MCF 10A (cell line): Measurements from ENCODE around the gene ZNF687. TPM values are rescaled to one million over a fixed set of nuclear protein-coding genes. Genes with fewer than 3 reads are reported as not detected.

Source experiments
- BruUV-seq: library from RNA; stranded (reverse); fragments of 400-500 nt; replicated peaks from 2 replicates; lab custom pipeline; 2021; lab: Mats Ljungman, UMichigan
- CTCF ChIA-PET: fragments of 300-600 bp; sonication (Branson Sonifier 250); formaldehyde crosslinking; extraction: SDS; loops from one replicate; lab custom pipeline; 2021; ENCODE audit warnings: antibody characterized with exemption, inconsistent platforms; lab: Yijun Ruan, JAX
- POLR2A ChIA-PET: fragments of 300-600, 350-650 bp; sonication (Branson Sonifier 250); formaldehyde crosslinking; extraction: SDS; loops from one replicate; lab custom pipeline; 2020; ENCODE audit warnings: antibody characterized with exemption, inconsistent platforms; lab: Yijun Ruan, JAX
- DNase-seq: peaks from one replicate; pipeline ENCODE4 v3.0.0-alpha.2; 2018; ENCODE audit not compliant: unreplicated experiment
- H3K27ac Mint-ChIP-seq: one replicate; pipeline ENCODE4 v1.8.0; 2022; ENCODE audit warnings: mild to moderate bottlenecking, low read depth, mixed read lengths; ENCODE audit not compliant: unreplicated experiment
- H3K27me3 Mint-ChIP-seq: one replicate; pipeline ENCODE4 v1.8.0; 2022; ENCODE audit warnings: mixed read lengths; ENCODE audit not compliant: insufficient read depth, unreplicated experiment
- H3K36me3 Mint-ChIP-seq: one replicate; pipeline ENCODE4 v1.8.0; 2022; ENCODE audit warnings: mild to moderate bottlenecking, moderate library complexity, mixed read lengths; ENCODE audit not compliant: insufficient read depth, unreplicated experiment
- H3K4me1 Mint-ChIP-seq: one replicate; pipeline ENCODE4 v1.8.0; 2022; ENCODE audit warnings: mixed read lengths; ENCODE audit not compliant: insufficient read depth, unreplicated experiment
- H3K4me3 Mint-ChIP-seq: one replicate; pipeline ENCODE4 v1.8.0; 2022; ENCODE audit warnings: mild to moderate bottlenecking, moderate library complexity, mixed read lengths; ENCODE audit not compliant: unreplicated experiment
- H3K9me3 Mint-ChIP-seq: one replicate; pipeline ENCODE4 v1.8.0; 2022; ENCODE audit warnings: mixed read lengths; ENCODE audit not compliant: unreplicated experiment
- intact Hi-C: fragments of 100-400 bp; cut with micrococcal nuclease; formaldehyde crosslinking; loops from 2 replicates; pipeline ENCODE4 v1.14.1; 2022
- total RNA-seq: library from RNA; stranded (reverse); gene quantifications from 2 replicates; pipeline ENCODE4 v1.2.3, GENCODE V29; 2022
- TF ChIP-seq, protein P1 (sequence below): fragments of 200-600 bp; IDR thresholded peaks from one replicate; pipeline ENCODE4 v1.8.0; 2022; ENCODE audit warnings: antibody characterized with exemption, mild to moderate bottlenecking; ENCODE audit not compliant: unreplicated experiment

The ZNF687 gene
- total RNA-seq, 1 experiment from 2014 or later: 26.3 TPM

DNA sequence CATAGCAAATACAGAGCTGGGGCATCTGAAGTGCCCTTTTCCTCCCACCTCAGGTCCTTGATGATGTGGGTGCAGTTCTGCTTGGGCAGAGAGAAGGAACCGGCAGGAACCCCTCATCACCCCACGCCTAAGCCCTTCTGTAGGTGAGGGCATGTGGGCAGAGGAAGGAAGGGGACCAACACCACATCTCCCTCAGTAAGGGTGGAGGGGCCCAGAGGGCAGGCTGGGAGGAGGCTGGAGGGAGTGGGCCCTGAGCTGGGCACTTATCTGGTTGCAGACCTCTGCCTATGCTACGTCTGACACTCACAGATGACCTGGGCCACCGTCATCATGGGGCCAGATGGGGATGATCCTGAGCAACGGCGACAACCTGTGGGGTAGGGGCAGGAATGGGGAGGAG, 11.0 kb downstream of the ZNF687 start:
- H3K27ac Mint-ChIP-seq: no peak overlapping the region
- no peaks in the 10 kb centered on the region for H3K4me1 Mint-ChIP-seq
- H3K27me3 Mint-ChIP-seq: no peaks in the 10 kb centered on the region
- H3K36me3 Mint-ChIP-seq: peaks cover 95% of the 10 kb centered on the region
- CTCF ChIA-PET: interaction anchor here (1.4 to 27.4 kb wide), 3 partner anchors 18 to 48 kb away, joined by 3 to 566 read pairs (median 8); no protein-coding TSS in a partner anchor
- POLR2A ChIA-PET: interaction anchor here (0.6 to 6.3 kb wide), 11 partner anchors 9 to 124 kb away, joined by 3 to 39 read pairs (median 4); partner anchors contain the start of genes PI4KB, PSMB4 and SELENBP1
- BruUV-seq: no TSS peak
- TF ChIP-seq, protein P1, sequence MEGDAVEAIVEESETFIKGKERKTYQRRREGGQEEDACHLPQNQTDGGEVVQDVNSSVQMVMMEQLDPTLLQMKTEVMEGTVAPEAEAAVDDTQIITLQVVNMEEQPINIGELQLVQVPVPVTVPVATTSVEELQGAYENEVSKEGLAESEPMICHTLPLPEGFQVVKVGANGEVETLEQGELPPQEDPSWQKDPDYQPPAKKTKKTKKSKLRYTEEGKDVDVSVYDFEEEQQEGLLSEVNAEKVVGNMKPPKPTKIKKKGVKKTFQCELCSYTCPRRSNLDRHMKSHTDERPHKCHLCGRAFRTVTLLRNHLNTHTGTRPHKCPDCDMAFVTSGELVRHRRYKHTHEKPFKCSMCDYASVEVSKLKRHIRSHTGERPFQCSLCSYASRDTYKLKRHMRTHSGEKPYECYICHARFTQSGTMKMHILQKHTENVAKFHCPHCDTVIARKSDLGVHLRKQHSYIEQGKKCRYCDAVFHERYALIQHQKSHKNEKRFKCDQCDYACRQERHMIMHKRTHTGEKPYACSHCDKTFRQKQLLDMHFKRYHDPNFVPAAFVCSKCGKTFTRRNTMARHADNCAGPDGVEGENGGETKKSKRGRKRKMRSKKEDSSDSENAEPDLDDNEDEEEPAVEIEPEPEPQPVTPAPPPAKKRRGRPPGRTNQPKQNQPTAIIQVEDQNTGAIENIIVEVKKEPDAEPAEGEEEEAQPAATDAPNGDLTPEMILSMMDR: no peak
- intact Hi-C loops: no loop called here
- no peak overlapping the region for H3K4me3 Mint-ChIP-seq
- H3K9me3 Mint-ChIP-seq: no peaks in the 10 kb centered on the region
- DNase-seq: no peak

DNA sequence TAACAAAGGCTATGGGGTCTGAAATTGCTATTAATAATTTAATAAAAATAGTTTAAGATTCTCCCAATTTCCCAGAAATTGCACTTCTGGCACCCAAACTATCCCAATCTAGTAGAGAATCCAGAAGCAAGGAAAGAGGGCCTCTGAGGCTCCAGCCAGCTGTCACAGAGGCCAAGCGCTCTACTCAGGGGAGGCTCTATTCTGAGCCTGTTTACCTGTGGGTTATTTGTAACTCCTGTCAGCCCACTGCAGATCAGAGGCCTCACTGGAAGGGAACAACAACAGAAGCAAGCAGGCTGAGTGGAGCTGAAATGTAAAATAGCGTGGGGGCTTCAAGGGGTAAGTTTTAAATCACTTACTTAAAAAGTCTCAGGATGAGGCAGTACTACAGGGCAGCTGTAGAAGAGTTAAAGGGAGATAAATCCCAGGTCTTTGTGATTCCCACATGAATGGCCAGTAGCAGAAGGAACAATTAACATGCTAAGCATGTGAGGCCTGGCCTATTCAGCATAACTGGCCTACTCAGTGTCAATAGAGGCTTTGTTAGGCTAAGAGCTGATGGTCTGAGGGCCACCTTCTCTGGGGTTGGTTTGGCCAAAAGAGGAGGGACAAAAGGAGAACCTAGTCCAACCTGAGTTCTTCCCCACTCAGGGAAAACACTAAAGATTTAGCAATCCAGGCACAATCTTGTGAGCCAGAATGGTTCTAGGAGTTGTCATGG, 12.8 kb downstream of the ZNF687 start:
- H3K36me3 Mint-ChIP-seq: peaks cover 98% of the 10 kb centered on the region
- no peaks in the 10 kb centered on the region for H3K4me1 Mint-ChIP-seq
- intact Hi-C loops: no loop called here
- H3K27ac Mint-ChIP-seq: no peak overlapping the region
- H3K9me3 Mint-ChIP-seq: no peaks in the 10 kb centered on the region
- BruUV-seq: no TSS peak
- CTCF ChIA-PET: interaction anchor here (0.6 to 27.4 kb wide), 8 partner anchors 13 to 716 kb away, joined by 3 to 566 read pairs (median 5); no protein-coding TSS in a partner anchor
- no peak overlapping the region for H3K4me3 Mint-ChIP-seq
- no peak for DNase-seq
- POLR2A ChIA-PET: interaction anchor here (0.6 to 6.3 kb wide), 14 partner anchors 11 to 113 kb away, joined by 3 to 39 read pairs (median 4); partner anchors contain the start of genes PSMD4 and SELENBP1
- TF ChIP-seq, protein P1: no peak
- no peaks in the 10 kb centered on the region for H3K27me3 Mint-ChIP-seq

DNA sequence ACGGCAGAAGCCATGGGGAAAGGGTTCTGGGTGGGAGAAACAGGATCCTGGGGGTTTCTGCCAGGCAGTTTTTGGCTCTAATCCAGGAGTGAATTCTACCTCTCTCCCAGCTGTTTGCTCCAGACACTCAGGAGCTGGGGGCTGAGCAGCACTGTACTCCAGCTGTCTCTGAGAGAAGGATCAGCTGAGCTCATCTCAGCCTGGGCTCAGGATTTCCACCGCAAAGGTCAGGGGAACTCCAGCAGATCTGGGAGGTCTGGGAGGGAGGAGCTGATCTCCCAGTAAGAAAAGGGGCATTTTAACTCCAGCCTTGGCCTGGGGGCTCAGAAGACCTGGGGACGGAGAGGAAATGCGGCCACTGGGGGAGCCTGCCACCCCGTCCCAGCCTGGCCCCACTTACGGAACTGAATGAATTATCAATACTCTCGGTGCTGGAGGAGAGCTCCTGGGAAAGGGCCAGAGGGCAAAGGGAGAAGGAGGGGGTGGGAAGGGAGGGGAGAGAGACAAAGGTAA, 27.8 kb downstream of the ZNF687 start:
- no peak overlapping the region for H3K27ac Mint-ChIP-seq
- H3K4me3 Mint-ChIP-seq: no peak overlapping the region
- no TSS peak for BruUV-seq
- H3K4me1 Mint-ChIP-seq: peaks cover 32% of the 10 kb centered on the region
- H3K27me3 Mint-ChIP-seq: no peaks in the 10 kb centered on the region
- POLR2A ChIA-PET: interaction anchor here (0.8 to 10.5 kb wide), 9 partner anchors 9 to 90 kb away, joined by 3 to 253 read pairs (median 13); partner anchors contain the start of genes PI4KB, PSMB4 and ZNF687
- no peaks in the 10 kb centered on the region for H3K9me3 Mint-ChIP-seq
- intact Hi-C loops: loop anchor here (2.0 kb wide), 1 partner anchor 89 kb away; the partner anchor contains the start of gene PSMB4
- CTCF ChIA-PET: interaction anchor here (0.6 to 27.4 kb wide), 9 partner anchors 9 to 94 kb away, joined by 3 to 566 read pairs (median 6); no protein-coding TSS in a partner anchor
- peaks cover 78% of the 10 kb centered on the region for H3K36me3 Mint-ChIP-seq
- DNase-seq: no peak
- TF ChIP-seq, protein P1: no peak

DNA sequence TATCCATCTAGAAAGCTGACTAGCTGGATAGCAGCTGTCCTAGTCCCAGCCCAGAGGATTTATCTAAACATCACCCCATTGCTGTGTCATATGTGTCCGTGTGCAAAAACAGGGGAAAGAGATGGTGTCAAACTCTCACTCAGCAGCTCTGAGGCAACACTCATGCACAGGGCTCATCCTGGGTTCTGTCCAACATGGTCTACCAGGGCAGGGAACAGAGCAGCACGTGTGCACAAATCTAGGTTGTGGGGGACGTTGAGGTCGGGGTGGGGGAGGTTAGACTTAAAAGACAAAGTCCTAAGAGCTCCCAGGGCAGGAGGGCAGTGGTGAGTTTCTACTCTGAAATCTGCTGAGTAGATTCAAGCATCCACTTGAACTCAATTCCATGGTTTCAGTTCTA, 28.9 kb downstream of the ZNF687 start:
- H3K4me1 Mint-ChIP-seq: peaks cover 40% of the 10 kb centered on the region
- no peak overlapping the region for H3K4me3 Mint-ChIP-seq
- no peak for DNase-seq
- no peaks in the 10 kb centered on the region for H3K27me3 Mint-ChIP-seq
- no TSS peak for BruUV-seq
- intact Hi-C loops: loop anchor here (1.0 to 2.0 kb wide), 2 partner anchors 16 to 88 kb away; partner anchors contain the start of genes PI4KB and PSMB4
- TF ChIP-seq, protein P1: no peak
- ChIA-PET POLR2A (interaction anchor here (0.5 to 10.5 kb wide), 29 partner anchors 8 to 633 kb away, joined by 3 to 253 read pairs (median 5); partner anchors contain the start of genes PI4KB, PIP5K1A, PSMB4 and RFX5), CTCF (interaction anchor here (0.6 to 27.4 kb wide), 14 partner anchors 9 to 92 kb away, joined by 3 to 566 read pairs (median 6); partner anchors contain the start of genes PI4KB, PSMB4 and ZNF687)
- peaks cover 77% of the 10 kb centered on the region for H3K36me3 Mint-ChIP-seq
- H3K9me3 Mint-ChIP-seq: no peaks in the 10 kb centered on the region
- no peak overlapping the region for H3K27ac Mint-ChIP-seq
